Measurements from ENCODE around the gene RAB5B. TPM values are rescaled to one million over a fixed set of nuclear protein-coding genes. Genes with fewer than 3 reads are reported as not detected.
A peak's percentile ranks its signal among the peaks of the same experiment; 100 is the strongest.
"Not testable (repeated sequence)": the region's sequence is repeated elsewhere in the genome, so short reads cannot be mapped to it uniquely, and the experiment has no call there.

Gene RAB5B
- total RNA-seq, 1 donor from 2014 or later, result 35.2 TPM

GRCh38 chr12:56013482-56013881 lies 39.6 kb downstream of the RAB5B start:
- no peak for DNase-seq (ENCODE audit: low read depth, low spot score)

DNA sequence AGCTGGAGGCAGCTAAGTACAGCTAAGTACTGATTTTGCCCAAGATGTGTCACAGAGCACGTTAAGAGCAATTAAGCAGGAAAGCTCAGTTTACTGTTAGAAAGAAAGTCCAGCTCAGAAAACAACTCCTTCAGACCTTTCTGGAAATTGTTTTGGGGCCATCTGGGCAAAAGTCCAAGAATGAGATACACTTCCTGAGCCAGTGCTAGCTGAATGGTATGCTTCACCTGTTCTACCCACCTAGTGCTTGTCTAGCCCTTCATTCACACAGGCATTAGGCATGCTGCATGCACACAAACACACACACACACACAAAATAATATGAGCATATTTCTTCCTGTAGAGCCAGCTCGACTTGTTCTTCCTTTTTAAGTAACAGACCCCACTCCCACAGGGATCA lies 40.3 kb downstream of the RAB5B start:
- no peak for DNase-seq (ENCODE audit: low read depth, low spot score)

DNA sequence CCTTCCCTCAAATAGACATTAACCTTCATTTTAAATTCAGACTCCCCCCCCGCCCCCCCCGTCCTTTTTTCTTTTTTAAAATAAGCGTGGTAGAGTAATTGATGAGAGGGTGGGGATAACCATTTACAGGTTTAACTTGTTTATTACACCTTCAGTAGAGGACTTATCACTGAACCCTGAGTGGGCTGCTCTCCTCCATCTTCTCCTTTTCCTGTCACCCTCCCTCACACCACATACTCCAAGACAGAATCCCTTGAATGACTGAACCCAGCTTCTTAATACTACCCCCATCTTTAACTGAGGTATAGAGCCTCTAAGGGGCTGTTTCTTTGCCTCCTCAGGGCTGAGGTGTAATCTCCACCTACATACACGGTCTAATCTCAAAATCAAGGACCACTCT lies 43.3 kb downstream of the RAB5B start:
- no peak for DNase-seq (ENCODE audit: low read depth, low spot score)

GRCh38 chr12:56018356-56018755 lies 44.5 kb downstream of the RAB5B start:
- DNase-seq (ENCODE audit: low read depth, low spot score), result no peak

DNA sequence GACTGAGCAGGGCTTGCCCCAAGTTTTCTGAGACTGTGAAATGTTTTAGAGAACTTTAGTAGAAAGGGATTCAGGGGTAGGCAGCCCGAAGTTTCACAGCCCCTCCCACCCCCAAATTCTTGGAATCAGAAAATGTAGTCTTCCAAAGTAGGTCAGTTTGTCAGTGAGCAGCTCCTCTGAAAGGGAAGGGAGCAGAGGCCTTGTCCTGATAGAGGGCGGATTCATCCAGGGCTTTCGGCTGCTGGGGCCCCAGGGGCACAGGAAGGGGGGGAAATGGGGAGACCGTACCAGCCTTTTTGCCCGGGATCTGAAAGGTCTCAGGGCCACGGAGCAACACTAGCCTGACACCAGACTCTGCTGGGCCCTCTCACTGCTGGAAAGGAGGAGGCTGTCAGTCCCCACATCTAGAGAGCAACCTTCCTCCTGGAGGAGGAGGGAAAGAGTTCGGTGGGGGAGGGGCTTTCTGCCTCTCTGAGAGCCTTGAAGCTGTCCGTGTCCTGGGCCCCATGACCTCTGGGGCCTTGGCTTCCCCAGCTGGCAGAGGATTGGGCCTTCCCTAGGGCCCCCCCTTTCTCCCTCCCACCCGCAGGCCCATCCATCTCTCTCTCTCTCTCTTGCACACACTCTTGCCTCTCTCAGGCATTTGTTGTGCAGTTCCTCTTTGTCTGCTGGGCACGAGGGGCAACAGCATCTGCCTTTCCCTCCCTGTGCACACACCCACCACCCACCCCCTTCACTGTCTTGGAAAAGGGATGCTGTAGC lies 46.7 kb downstream of the RAB5B start, which contains the start of gene IKZF4:
IKZF4 (plus strand) TSS at position 621 of the 762 bp plus-strand sequence. CDS start 451 bp downstream, outside the sequence.
- DNase-seq (ENCODE audit: low read depth, low spot score), result no peak

DNA sequence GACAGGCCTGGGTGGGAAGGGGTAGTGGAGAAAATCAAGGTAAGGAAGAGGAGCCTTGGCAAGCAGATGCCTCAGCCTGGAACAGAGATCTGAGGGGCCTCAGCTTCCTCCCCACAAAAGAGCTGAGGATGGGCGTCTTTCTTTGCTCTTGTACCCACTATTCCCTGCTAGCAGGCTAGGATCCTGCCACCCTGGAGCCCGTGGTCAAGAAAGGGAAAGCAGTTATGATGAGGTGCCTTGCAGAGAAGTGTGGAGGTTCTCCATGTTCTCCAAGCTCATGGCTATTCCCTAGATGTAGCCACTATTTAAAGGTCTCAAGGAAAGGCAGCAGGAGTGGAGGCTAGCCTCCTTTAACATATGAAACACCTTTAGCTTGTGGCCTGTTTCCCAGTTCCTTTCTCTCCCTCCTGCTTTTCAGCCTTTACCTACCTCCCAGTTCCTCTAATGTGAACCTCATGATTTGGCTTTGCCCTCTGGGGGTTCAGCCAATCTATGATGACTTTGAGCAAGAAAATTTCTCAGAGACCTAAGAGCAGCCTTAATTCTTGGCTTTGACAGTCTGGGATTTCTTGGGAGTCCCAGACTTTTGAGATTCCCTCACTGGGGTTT lies 48.1 kb downstream of the RAB5B start:
- DNase-seq (ENCODE audit: low read depth, low spot score), result no peak

DNA sequence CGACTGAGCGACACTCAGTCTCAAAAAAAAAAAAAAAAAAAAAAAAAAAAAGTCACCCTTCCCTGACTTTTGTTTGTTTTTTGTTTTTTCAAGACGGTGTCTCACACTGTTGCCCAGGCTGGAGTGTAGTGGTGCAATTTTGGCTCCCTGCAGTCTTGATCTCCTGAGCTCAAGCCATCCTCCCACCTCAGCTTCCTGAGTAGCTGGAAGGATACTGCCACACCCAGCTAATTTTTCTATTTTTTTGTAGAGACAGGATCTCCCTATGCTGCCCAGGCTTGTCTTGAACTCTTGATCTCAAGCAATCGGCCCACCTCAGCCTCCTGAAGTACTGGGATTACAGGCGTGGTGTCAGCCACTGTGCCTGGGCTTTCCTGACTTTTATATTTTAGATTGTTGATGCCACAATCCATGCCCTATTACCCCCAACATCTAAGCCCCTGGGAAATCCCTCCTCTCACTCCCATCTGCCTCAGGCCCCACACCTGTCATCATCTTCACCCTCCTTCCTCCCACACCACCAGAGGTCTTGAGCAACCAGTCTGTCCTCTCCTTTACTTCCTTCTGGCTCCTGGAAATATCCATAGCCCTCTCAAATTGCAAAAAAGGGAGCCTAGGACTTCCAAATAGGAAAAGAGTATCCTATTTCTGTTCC lies 54.8 kb downstream of the RAB5B start:
- no peak for DNase-seq (ENCODE audit: low read depth, low spot score)

DNA sequence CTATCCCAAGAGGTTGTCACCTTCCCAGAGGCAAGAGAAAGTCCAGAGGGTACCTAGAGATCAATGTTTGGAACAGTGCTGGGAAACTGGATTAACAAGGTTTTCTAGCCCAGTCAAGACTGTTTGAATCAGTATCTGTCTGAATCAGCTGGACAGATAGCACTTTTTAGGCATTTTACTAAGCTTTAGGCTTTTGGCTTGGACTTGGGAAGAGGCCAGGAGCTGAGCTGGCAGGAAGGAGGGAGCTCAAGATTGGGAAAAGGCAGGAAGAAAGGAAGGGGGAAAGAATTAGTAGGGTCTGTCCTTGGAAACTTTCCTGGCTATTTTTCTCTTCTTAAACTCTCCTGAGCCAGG lies 55.3 kb downstream of the RAB5B start:
- peak; percentile 24 for DNase-seq (ENCODE audit: low read depth, low spot score)

- peak; percentile 37 for DNase-seq (ENCODE audit: low read depth, low spot score)
Measured at GRCh38 chr12:56029666-56030293, 55.9 kb downstream of the RAB5B start.

DNA sequence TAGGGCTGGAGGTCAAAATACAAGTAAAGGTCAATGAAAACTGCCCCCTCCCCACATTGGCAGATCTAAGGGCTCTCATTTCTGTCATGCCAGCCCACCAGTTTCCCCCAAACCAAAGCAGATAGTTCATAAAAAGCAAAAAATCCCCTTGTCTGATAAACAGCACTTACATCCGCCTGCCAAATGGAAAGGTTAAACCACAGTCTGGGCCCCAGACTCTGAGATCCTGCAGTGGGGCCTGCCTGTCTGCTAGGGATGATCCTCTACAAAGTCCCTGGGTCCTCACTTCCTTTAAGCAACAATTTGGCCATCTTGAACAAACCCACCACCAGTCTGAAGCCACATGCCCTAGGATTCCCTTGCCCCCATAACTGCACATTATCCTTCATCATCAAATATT lies 58.1 kb downstream of the RAB5B start:
- DNase-seq (ENCODE audit: low read depth, low spot score), result no peak

DNA sequence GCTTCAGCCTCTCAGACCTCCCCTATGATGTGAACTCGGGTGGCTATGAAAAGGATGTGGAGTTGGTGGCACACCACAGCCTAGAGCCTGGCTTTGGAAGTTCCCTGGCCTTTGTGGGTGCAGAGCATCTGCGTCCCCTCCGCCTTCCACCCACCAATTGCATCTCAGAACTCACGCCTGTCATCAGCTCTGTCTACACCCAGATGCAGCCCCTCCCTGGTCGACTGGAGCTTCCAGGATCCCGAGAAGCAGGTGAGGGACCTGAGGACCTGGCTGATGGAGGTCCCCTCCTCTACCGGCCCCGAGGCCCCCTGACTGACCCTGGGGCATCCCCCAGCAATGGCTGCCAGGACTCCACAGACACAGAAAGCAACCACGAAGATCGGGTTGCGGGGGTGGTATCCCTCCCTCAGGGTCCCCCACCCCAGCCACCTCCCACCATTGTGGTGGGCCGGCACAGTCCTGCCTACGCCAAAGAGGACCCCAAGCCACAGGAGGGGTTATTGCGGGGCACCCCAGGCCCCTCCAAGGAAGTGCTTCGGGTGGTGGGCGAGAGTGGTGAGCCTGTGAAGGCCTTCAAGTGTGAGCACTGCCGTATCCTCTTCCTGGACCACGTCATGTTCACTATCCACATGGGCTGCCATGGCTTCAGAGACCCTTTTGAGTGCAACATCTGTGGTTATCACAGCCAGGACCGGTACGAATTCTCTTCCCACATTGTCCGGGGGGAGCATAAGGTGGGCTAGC lies 60.9 kb downstream of the RAB5B start:
- DNase-seq (ENCODE audit: low read depth, low spot score), result no peak

- DNase-seq (ENCODE audit: low read depth, low spot score), result no peak
Measured at GRCh38 chr12:56037161-56037560, 63.3 kb downstream of the RAB5B start.

- no peak for DNase-seq (ENCODE audit: low read depth, low spot score)
Measured at GRCh38 chr12:56038022-56038655, 64.3 kb downstream of the RAB5B start.

DNA sequence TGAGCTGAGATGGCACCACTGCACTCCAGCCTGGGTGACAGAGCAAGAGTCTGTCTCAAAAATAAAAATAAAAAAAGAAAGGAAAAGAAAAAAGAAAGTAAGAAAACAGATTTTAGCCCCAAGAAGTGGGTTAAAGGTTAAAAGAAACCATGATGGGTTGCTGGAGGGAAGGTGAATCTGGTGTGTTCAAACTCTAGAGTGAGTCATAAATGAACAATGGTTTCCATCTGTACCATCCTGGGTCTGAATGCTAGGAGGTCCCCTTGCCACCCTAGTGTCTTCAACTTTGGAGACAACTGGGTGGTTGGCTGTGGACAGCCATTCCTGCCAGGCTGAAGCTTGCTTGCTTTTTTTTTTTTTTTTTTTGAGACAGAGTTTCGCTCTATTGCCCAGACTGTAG lies 66.3 kb downstream of the RAB5B start:
- no peak for DNase-seq (ENCODE audit: low read depth, low spot score)

DNA sequence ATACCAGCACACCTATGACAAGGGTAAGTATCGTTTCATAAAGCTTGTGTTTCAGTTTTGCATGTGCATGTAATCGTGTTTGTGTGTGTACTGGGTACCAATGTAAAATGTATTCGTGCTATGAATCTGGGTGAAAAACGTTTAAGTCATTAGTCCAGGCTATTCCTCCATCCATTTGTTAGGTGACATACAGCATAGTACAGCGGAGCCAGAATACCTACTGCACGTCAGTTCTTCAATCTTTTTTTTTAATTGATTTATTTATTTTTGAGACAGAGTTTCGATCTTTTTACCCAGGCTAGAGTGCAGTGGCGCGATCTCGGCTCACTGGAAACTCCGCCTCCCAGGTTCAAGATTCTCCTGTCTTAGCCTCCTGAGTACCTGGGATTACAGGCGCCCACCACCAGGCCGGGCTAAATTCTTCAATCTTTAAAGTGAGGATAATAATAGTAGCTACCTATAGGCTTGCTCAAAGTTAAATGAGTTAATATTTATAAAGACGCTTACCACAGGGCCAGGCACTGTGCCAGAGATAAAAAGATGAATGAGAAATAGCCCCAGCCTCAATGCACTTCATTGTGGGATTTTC lies 67.2 kb downstream of the RAB5B start:
- no peak for DNase-seq (ENCODE audit: low read depth, low spot score)

DNA sequence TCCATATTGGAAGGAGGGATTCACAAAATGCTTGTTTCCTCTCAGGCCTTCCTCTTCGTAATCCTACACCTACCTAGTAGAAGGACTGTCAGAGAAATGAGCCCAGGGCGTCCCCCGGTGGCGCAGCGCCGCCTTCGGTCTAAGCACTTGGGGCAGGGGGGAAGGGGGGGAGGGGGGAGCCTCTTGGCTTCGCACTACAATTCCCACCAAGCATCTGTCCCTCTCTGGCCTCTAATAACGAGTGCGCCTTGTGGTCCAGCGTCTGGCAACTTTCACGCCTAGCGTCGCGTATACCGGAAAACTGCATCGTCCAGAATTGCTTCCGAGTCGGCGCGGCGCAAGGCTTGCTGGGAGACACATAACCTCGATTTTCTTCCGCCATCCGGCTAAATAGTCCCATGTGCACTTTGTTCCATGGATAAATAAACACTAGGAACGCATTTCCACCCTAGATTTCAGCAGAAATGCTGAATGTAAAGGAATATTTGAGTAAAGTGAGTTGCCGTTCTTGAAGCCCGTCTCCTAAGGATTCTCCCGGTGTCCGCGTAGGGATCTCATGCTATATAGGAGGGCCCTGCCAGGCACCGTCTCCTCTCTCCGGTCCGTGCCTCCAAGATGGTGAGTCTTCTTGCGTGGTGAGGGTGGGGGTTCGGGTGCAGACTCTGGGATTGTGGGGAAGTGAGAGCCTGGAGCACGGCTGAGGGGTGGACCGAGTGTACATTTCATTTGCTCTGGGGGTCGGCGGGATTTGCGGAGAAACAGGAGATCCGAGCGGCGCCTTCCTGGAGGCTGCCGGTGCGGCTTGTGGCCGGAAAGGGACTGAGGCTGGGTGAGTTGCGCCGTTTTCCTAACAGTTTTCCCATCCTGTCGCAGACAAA lies 67.9 kb downstream of the RAB5B start, which contains the start of gene RPS26:
RPS26 (plus strand) TSS at position 367 of the 878 bp plus-strand sequence; CDS start at position 616, 249 bp downstream.
- DNase-seq (ENCODE audit: low read depth, low spot score), result peak; percentile 99

DNA sequence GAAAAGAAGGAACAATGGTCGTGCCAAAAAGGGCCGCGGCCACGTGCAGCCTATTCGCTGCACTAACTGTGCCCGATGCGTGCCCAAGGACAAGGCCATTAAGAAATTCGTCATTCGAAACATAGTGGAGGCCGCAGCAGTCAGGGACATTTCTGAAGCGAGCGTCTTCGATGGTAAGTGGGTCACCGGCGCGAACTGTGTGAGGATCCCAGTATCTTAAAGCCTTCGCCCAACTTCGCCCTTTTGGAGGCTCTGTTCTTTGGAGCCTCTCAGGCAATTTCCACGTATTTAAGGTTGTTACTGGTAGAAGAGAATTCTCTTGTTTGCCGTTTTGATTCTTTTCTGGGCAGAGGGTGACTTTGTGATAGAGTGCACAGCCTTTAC lies 68.5 kb downstream of the RAB5B start:
- DNase-seq (ENCODE audit: low read depth, low spot score), result not testable (repeated sequence)

GRCh38 chr12:56042843-56043242 lies 69.0 kb downstream of the RAB5B start:
- no peak for DNase-seq (ENCODE audit: low read depth, low spot score)

Measured in pulmonary artery endothelial cell (primary cell).